Measurements from ENCODE around the gene TBPL1. TPM values are rescaled to one million over a fixed set of nuclear protein-coding genes. Genes with fewer than 3 reads are reported as not detected.
"Not testable (repeated sequence)": the region's sequence is repeated elsewhere in the genome, so short reads cannot be mapped to it uniquely, and the experiment has no call there.

The TBPL1 gene
- total RNA-seq, 1 donor from 2014 or later, result 27.7 TPM

DNA sequence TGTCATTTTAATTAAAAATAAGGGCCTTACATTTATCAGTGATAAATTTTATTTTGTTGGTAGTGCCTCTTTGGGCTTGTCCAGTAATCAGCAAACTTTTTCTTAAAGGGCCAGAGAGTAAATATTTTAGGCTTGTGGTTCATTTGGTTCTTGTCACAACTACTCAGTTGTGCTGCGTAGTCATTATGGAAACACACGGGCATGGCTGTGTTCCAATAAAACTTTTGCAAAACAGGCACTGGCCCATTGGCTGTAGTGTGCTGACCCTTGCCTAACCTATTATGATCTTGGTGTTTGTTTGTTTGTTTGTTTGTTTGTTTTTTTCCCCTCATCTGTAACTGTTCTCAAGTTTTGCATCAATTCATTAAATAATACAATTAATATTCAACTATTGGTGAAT is 19.4 kb downstream of the TBPL1 start:
- Histone ChIP-seq H3K36me3 (ENCODE audit: control insufficient read depth, insufficient read depth, low read length) (no peaks in the 10 kb centered on the region), H3K4me3 (ENCODE audit: low read depth, low read length) (no peak overlapping the region), H3K27me3 (ENCODE audit: control insufficient read depth, insufficient read depth, low read length) (no peaks in the 10 kb centered on the region)
- no peak for DNase-seq (ENCODE audit: low read depth)
- TF ChIP-seq, protein P1, sequence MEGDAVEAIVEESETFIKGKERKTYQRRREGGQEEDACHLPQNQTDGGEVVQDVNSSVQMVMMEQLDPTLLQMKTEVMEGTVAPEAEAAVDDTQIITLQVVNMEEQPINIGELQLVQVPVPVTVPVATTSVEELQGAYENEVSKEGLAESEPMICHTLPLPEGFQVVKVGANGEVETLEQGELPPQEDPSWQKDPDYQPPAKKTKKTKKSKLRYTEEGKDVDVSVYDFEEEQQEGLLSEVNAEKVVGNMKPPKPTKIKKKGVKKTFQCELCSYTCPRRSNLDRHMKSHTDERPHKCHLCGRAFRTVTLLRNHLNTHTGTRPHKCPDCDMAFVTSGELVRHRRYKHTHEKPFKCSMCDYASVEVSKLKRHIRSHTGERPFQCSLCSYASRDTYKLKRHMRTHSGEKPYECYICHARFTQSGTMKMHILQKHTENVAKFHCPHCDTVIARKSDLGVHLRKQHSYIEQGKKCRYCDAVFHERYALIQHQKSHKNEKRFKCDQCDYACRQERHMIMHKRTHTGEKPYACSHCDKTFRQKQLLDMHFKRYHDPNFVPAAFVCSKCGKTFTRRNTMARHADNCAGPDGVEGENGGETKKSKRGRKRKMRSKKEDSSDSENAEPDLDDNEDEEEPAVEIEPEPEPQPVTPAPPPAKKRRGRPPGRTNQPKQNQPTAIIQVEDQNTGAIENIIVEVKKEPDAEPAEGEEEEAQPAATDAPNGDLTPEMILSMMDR (IDR thresholded peaks at IDR 0.05; ENCODE audit: insufficient read depth, low read length, poor library complexity, severe bottlenecking), result no peak

DNA sequence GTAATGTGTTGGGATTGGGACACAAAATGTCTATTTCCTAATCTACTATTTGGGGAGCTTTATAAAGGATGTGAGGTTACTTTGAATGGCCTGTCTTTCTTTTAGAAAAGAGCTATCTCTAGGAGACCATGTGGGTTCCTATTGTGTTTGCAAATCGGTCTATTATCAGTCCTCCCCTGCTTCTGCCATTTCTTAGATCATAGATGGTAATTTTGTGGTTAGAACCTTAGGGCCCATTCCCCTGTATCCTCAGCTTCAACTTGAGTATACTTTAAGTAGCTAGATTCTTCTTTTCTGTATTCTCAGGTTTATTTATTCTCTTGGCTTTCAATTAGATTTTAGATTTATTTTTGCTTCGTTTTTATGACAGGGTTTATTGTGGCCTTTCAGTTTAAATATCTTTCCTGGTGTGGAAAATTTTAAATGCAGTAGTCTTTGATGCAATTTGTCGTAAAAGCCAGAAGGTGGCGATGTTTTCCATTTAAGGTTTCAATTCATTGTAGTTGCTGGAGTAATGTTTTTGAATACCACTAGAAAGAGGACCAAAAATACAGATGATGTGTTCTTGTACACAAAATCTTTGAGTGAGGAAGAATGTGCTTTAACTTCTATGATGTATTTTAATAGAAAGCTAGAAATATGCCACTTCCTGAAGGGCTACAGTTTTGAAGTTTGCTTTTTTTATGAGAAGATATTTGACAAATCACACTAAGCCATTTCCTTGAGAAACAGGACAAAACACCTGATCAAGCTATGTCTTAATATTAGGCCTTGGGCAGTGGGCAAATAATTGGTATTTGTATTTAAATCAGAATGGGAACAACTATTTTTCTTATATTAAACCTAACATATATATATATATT is 20.3 kb downstream of the TBPL1 start:
- no peaks in the 10 kb centered on the region for H3K36me3 ChIP-seq (ENCODE audit: control insufficient read depth, insufficient read depth, low read length)
- no peak overlapping the region for H3K4me3 ChIP-seq (ENCODE audit: low read depth, low read length)
- H3K27me3 ChIP-seq (ENCODE audit: control insufficient read depth, insufficient read depth, low read length), result no peaks in the 10 kb centered on the region
- no peak for DNase-seq (ENCODE audit: low read depth)
- TF ChIP-seq, protein P1 (IDR thresholded peaks at IDR 0.05; ENCODE audit: insufficient read depth, low read length, poor library complexity, severe bottlenecking), result peak; percentile 48

DNA sequence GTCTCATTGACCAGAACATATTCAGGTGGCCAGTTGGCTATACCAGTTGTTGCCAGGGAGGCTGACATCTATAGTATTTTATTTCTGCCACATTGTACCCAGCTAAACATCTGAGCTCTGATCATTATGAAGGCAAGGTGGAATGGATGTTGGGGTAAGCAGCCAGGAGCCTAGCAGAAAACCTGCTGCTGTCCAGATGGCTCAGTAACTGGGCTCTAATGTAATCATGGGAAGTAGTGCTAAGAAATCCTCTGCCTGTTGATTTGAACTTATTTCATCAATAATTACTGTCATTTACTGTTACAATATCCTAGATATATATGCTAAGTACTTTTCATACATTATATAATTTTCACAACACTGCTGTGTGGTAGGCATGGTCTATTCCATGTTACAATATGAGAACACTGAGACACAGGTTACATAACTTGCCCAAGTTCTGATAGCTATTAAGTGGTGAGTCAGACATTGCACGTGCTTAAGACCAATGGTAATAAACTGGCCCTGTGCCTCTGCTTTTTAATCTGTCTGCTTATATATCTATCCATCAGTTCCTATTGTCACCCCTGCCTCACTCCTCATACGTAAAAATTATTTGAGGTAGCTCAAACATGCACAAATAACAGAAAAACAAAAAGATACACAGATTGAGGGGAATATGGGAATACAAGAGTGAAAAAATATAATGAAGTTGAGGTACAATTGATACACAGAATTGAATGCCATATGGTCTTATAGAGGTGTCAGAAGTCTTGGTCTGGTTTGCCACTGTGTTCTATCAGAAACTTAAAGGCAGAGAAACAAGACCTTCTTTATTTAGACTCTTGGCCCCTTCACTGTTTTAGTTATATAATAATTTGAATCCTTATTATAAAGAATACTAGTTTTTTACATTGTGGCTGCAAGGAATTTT is 25.2 kb downstream of the TBPL1 start:
- no peak overlapping the region for H3K4me3 ChIP-seq (ENCODE audit: low read depth, low read length)
- H3K36me3 ChIP-seq (ENCODE audit: control insufficient read depth, insufficient read depth, low read length), result no peaks in the 10 kb centered on the region
- H3K27me3 ChIP-seq (ENCODE audit: control insufficient read depth, insufficient read depth, low read length), result no peaks in the 10 kb centered on the region
- TF ChIP-seq, protein P1 (IDR thresholded peaks at IDR 0.05; ENCODE audit: insufficient read depth, low read length, poor library complexity, severe bottlenecking), result no peak
- DNase-seq (ENCODE audit: low read depth), result no peak

DNA sequence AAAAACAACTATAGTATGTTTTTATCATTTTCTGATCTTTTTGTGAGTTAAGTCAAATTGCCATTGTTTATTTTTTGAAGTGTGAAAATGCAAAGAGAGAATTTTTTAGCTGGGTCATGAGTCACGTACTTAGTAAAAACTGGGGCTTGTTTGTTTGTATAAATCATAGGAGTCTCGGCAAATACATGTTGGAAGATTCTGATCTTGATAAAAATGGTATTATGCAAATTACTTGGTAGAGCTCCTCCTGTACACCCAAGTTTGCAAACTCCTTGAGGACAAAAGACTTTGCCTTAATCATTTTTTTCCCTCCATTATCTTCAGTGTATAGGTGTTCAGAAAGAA is 25.8 kb downstream of the TBPL1 start:
- TF ChIP-seq, protein P1 (IDR thresholded peaks at IDR 0.05; ENCODE audit: insufficient read depth, low read length, poor library complexity, severe bottlenecking), result no peak
- H3K4me3 ChIP-seq (ENCODE audit: low read depth, low read length), result no peak overlapping the region
- no peak for DNase-seq (ENCODE audit: low read depth)
- H3K27me3 ChIP-seq (ENCODE audit: control insufficient read depth, insufficient read depth, low read length), result no peaks in the 10 kb centered on the region
- H3K36me3 ChIP-seq (ENCODE audit: control insufficient read depth, insufficient read depth, low read length), result no peaks in the 10 kb centered on the region

DNA sequence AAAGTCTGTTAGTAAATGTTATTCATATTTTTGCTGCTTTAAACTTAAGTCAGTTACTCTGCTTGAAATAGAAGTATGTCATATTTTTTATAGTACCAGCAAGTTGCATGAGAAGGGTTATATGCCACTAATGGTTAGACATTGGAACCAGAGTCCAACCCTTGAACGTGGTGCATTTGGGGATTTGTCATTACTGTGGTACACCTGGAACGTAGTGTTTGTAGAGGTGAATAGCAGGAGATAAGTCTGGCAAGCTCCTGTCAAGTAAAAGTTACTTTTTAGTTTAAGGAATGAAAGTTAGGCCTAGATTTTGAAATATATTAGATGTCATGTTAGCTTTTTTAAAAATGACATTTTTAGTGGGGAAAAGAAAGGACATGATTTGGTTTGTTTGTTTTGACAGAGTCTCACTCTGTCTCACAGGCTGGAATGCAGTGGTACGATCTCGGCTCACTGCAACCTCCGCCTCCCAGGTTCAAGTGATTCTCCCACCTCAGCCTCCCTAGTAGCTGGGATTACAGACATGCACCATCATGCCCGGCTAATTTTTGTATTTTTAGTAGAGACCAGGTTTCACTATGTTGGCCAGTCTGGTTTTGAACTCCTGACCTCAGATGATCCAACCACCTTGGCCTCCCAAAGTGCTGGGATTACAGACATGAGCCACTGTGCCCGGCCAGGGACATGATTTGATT is 26.4 kb downstream of the TBPL1 start:
- not testable (repeated sequence) for DNase-seq (ENCODE audit: low read depth)

DNA sequence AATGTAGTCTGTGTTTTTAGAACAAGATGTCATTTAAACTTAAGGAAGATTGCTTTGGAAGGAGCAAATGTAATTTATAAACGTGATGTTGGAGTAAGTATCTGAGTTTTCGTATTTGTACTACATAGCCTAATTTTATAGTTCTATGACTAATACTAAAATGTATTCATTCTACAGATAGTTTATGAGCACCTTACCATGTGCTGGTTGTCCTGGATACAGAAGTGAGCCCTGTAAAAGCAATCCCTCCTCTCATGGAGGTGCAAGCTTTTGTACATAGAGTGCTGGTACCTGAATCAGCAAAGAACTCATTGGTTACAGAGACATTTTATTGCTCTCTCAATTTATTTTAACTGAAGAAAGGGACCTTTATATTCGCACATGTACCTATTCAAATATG is 27.1 kb downstream of the TBPL1 start:
- DNase-seq (ENCODE audit: low read depth), result no peak
- TF ChIP-seq, protein P1 (IDR thresholded peaks at IDR 0.05; ENCODE audit: insufficient read depth, low read length, poor library complexity, severe bottlenecking), result no peak
- H3K27me3 ChIP-seq (ENCODE audit: control insufficient read depth, insufficient read depth, low read length), result no peaks in the 10 kb centered on the region
- no peak overlapping the region for H3K4me3 ChIP-seq (ENCODE audit: low read depth, low read length)
- no peaks in the 10 kb centered on the region for H3K36me3 ChIP-seq (ENCODE audit: control insufficient read depth, insufficient read depth, low read length)

More for the DNA sequence above, 26.4 kb downstream of the TBPL1 start:
- H3K27me3 ChIP-seq (ENCODE audit: control insufficient read depth, insufficient read depth, low read length); H3K4me3 ChIP-seq (ENCODE audit: low read depth, low read length); H3K36me3 ChIP-seq (ENCODE audit: control insufficient read depth, insufficient read depth, low read length): not testable (repeated sequence)

Data from kidney epithelial cell (primary cell).